Gastrocnemius medialis (tissue), 4 donors: Measurements from ENCODE around the gene TVP23C.

Source experiments
- POLR2A ChIP-seq, 2 donors: fragments of 450-650 bp; IDR thresholded peaks; one replicate each; pipeline ENCODE4 v1.6.1; 2017; ENCODE audit warnings: antibody characterized with exemption in 2 of 2, mild to moderate bottlenecking in 2 of 2, moderate library complexity in 2 of 2
- TF ChIP-seq, protein P1 (sequence below), 5 experiments: fragments of 450-650 bp in 3 of 5; fragments of 200-600 bp in 2 of 5; sonication (generic) in 2 of 5; IDR thresholded peaks in 4 of 5; conservative IDR thresholded peaks in 1 of 5; 1 replicate in 4 of 5; 2 replicates in 1 of 5; pipeline ENCODE4 v1.5.1; 2016 to 2019; ENCODE audit warnings: antibody characterized with exemption in 5 of 5, mild to moderate bottlenecking in 3 of 5, moderate library complexity in 3 of 5

DNA sequence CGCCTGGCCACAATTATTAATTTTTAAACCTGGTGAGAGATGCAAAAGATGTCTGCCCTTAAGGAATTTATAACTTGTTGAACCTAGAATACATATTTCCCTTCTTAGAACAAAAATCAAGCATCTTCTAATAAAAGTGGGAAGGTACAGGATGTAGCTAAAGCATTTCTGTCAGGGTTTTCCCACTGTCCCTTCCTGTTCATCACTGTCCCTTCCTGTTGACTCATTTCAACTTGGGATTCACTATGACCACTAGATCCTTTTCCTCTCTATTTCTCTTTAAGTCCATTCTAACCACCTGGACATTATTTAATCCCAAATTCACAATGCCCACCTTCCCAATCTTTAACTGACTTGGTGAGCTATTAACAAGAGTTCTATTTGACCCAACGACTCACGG, 62.0 kb downstream of the TVP23C start:
- TF ChIP-seq POLR2A (IDR thresholded peaks at IDR 0.05): no peak
- TF ChIP-seq, protein P1, sequence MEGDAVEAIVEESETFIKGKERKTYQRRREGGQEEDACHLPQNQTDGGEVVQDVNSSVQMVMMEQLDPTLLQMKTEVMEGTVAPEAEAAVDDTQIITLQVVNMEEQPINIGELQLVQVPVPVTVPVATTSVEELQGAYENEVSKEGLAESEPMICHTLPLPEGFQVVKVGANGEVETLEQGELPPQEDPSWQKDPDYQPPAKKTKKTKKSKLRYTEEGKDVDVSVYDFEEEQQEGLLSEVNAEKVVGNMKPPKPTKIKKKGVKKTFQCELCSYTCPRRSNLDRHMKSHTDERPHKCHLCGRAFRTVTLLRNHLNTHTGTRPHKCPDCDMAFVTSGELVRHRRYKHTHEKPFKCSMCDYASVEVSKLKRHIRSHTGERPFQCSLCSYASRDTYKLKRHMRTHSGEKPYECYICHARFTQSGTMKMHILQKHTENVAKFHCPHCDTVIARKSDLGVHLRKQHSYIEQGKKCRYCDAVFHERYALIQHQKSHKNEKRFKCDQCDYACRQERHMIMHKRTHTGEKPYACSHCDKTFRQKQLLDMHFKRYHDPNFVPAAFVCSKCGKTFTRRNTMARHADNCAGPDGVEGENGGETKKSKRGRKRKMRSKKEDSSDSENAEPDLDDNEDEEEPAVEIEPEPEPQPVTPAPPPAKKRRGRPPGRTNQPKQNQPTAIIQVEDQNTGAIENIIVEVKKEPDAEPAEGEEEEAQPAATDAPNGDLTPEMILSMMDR (IDR thresholded peaks at IDR 0.05 in 4 of 5, conservative IDR thresholded peaks at IDR 0.05 in 1 of 5): no peak
